AG10803 (cell line): Measurements from ENCODE around the gene SIX3.

Experiments
- DNase-seq: peaks from one replicate; pipeline ENCODE4 v3.0.0; 2010; ENCODE audit warnings: low read depth
- H3K4me3 ChIP-seq: 2 replicates; pipeline ENCODE4 v1.5.1; 2011; ENCODE audit warnings: mild to moderate bottlenecking, low read length, control low read depth
- CTCF ChIP-seq: conservative IDR thresholded peaks from 2 replicates; pipeline ENCODE4 v1.5.1; 2011; ENCODE audit warnings: mild to moderate bottlenecking, low read length, control low read depth, inconsistent platforms

SIX3 gene

GRCh38 chr2:44926957-44927356, 14.5 kb upstream of the SIX3 start:
- no peak for DNase-seq
- no peak for TF ChIP-seq CTCF
- no peak overlapping the region for H3K4me3 ChIP-seq

GRCh38 chr2:44927985-44928482, 13.5 kb upstream of the SIX3 start:
- no peak for DNase-seq
- TF ChIP-seq CTCF = no peak
- no peak overlapping the region for H3K4me3 ChIP-seq

- no peak for DNase-seq
- no peak overlapping the region for H3K4me3 ChIP-seq
- TF ChIP-seq CTCF = no peak
These were observed 12.9 kb upstream of the SIX3 start for GRCh38 chr2:44928483-44929158.

- no peak for DNase-seq
- H3K4me3 ChIP-seq = no peak overlapping the region
- no peak for TF ChIP-seq CTCF
These were observed 12.3 kb upstream of the SIX3 start for GRCh38 chr2:44929159-44929734.

GRCh38 chr2:44929735-44930273, 11.7 kb upstream of the SIX3 start:
- TF ChIP-seq CTCF = no peak
- H3K4me3 ChIP-seq = no peak overlapping the region
- no peak for DNase-seq

- DNase-seq = no peak
- H3K4me3 ChIP-seq = no peak overlapping the region
- TF ChIP-seq CTCF = no peak
These were observed 11.0 kb upstream of the SIX3 start for GRCh38 chr2:44930274-44931197.
